ENCODE results near the gene IL1R1.

Gene IL1R1

GRCh38 chr2:102206666-102207341, 64.3 kb downstream of the IL1R1 start:
- no peak for DNase-seq (ENCODE audit: low read depth)

GRCh38 chr2:102208774-102209173, 66.2 kb downstream of the IL1R1 start:
- DNase-seq (ENCODE audit: low read depth): no peak

- no peak for DNase-seq (ENCODE audit: low read depth)
Observed at GRCh38 chr2:102209474-102209873, 66.9 kb downstream of the IL1R1 start.

- DNase-seq (ENCODE audit: low read depth): no peak
Observed at GRCh38 chr2:102217032-102217431, 74.5 kb downstream of the IL1R1 start.

GRCh38 chr2:102224824-102225739, 82.5 kb downstream of the IL1R1 start:
- no peak for DNase-seq (ENCODE audit: low read depth)

- DNase-seq (ENCODE audit: low read depth): no peak
Observed at GRCh38 chr2:102226171-102226570, 83.6 kb downstream of the IL1R1 start.

GRCh38 chr2:102226612-102227391, 84.3 kb downstream of the IL1R1 start:
- no peak for DNase-seq (ENCODE audit: low read depth)

- no peak for DNase-seq (ENCODE audit: low read depth)
Observed at GRCh38 chr2:102229141-102229769, 86.7 kb downstream of the IL1R1 start.

Data from HS-5 (cell line).